Astrocyte of the cerebellum (primary cell): ENCODE measurements around the gene SEMA3F.

Experiments used
- DNase-seq: peaks from one replicate; pipeline ENCODE4 v3.0.0-alpha.2; 2011; ENCODE audit warnings: low read depth
- H3K4me3 ChIP-seq: 2 replicates; pipeline ENCODE4 v1.5.1; 2011; ENCODE audit warnings: mild to moderate bottlenecking, low read depth, low read length, moderate library complexity
- CTCF ChIP-seq: IDR thresholded peaks from 2 replicates; pipeline ENCODE4 v1.5.1; 2012; ENCODE audit warnings: low read length, low read depth, moderate library complexity, mild to moderate bottlenecking; ENCODE audit errors: missing control alignments
- in situ Hi-C: cut with HindIII; loops from 2 replicates; pipeline ENCODE4 v1.10.0; 2017; ENCODE audit warnings: low sequenced_read_pairs

The SEMA3F gene

GRCh38 chr3:50168791-50169190 is 13.7 kb downstream of the SEMA3F start:
- no peak for DNase-seq
- in situ Hi-C loops: no loop called here
- TF ChIP-seq CTCF: no peak
- H3K4me3 ChIP-seq: no peak overlapping the region

GRCh38 chr3:50169232-50169832 is 14.2 kb downstream of the SEMA3F start:
- no peak for TF ChIP-seq CTCF
- DNase-seq: no peak
- in situ Hi-C loops: no loop called here
- no peak overlapping the region for H3K4me3 ChIP-seq

GRCh38 chr3:50169858-50170257 is 14.7 kb downstream of the SEMA3F start:
- no peak for TF ChIP-seq CTCF
- no peak overlapping the region for H3K4me3 ChIP-seq
- in situ Hi-C loops: no loop called here
- DNase-seq: no peak

- in situ Hi-C loops: no loop called here
- H3K4me3 ChIP-seq: no peak overlapping the region
- no peak for TF ChIP-seq CTCF
- no peak for DNase-seq
Observed at GRCh38 chr3:50170689-50171088, 15.6 kb downstream of the SEMA3F start.

GRCh38 chr3:50171540-50172301 is 16.6 kb downstream of the SEMA3F start:
- DNase-seq: no peak
- no peak overlapping the region for H3K4me3 ChIP-seq
- TF ChIP-seq CTCF: no peak
- in situ Hi-C loops: no loop called here

- DNase-seq: no peak
- H3K4me3 ChIP-seq: no peak overlapping the region
Observed at GRCh38 chr3:50172626-50173220, 17.6 kb downstream of the SEMA3F start.

More at GRCh38 chr3:50172626-50173220, 17.6 kb downstream of the SEMA3F start:
- no peak for TF ChIP-seq CTCF
- in situ Hi-C loops: no loop called here
